IMR-90 (cell line): ENCODE measurements around the gene CHST8. TPM values are rescaled to one million over a fixed set of nuclear protein-coding genes. Genes with fewer than 3 reads are reported as not detected.

Experiments
- ATAC-seq: fragments of 200-7000 bp; cut with Tn5 transposase; 2 replicates; pipeline ENCODE4 v1.9.1; 2020; ENCODE audit warnings: low read depth, mild to moderate bottlenecking, moderate library complexity
- BruUV-seq: library from RNA; stranded (reverse); fragments of 400-500 nt; replicated peaks from 2 replicates; lab custom pipeline; 2021; lab: Mats Ljungman, UMichigan
- CTCF ChIA-PET: fragments of 300-600 bp; formaldehyde crosslinking; extraction: SDS; loops from one replicate; lab custom pipeline; 2021; ENCODE audit warnings: antibody characterized with exemption; lab: Yijun Ruan, JAX
- POLR2A ChIA-PET: fragments of 300-600 bp; sonication (Branson Sonifier 250); formaldehyde crosslinking; loops from one replicate; lab custom pipeline; 2022; ENCODE audit warnings: antibody characterized with exemption; ENCODE audit not compliant: unreplicated experiment; lab: Charles Lee
- DNase-seq: peaks from one replicate; pipeline ENCODE4 v3.0.0; 2013
- H2AFZ ChIP-seq: replicated peaks from 2 replicates; pipeline ENCODE3; 2013; ENCODE audit warnings: low read length, mild to moderate bottlenecking; ENCODE audit not compliant: poor library complexity
- H2AK5ac ChIP-seq: 2 replicates; pipeline ENCODE4 v1.6.1; 2013; ENCODE audit warnings: low read depth, low read length, inconsistent platforms
- H2AK9ac ChIP-seq: replicated peaks from 2 replicates; pipeline ENCODE3; 2013; ENCODE audit warnings: mild to moderate bottlenecking, low read depth, low read length, moderate library complexity; ENCODE audit not compliant: poor library complexity
- H2BK120ac ChIP-seq: 2 replicates; pipeline ENCODE4 v1.6.1; 2013; ENCODE audit warnings: low read depth, low read length, inconsistent platforms
- H2BK15ac ChIP-seq: 3 replicates; pipeline ENCODE4 v1.6.1; 2013; ENCODE audit warnings: low read depth, low read length, inconsistent platforms
- H2BK20ac ChIP-seq: 2 replicates; pipeline ENCODE4 v1.6.1; 2013; ENCODE audit warnings: low read depth, mild to moderate bottlenecking, inconsistent platforms, low read length, moderate library complexity
- H2BK5ac ChIP-seq: 2 replicates; pipeline ENCODE4 v1.6.1; 2013; ENCODE audit warnings: mild to moderate bottlenecking, low read depth, low read length, inconsistent platforms; ENCODE audit not compliant: poor library complexity, severe bottlenecking
- H3K14ac ChIP-seq: replicated peaks from 2 replicates; pipeline ENCODE4 v1.6.1; 2013; ENCODE audit warnings: low read depth, low read length, inconsistent platforms
- H3K18ac ChIP-seq: 2 replicates; pipeline ENCODE4 v1.6.1; 2013; ENCODE audit warnings: low read depth, low read length, control low read depth
- H3K23ac ChIP-seq: 2 replicates; pipeline ENCODE4 v1.6.1; 2013; ENCODE audit warnings: low read depth, low read length, inconsistent platforms
- H3K27ac ChIP-seq: 2 replicates; pipeline ENCODE4 v1.5.1; 2013; ENCODE audit warnings: mild to moderate bottlenecking, control low read depth, low read length; ENCODE audit not compliant: insufficient read depth
- H3K27me3 ChIP-seq: 2 replicates; pipeline ENCODE4 v1.6.1; 2013; ENCODE audit warnings: low read length; ENCODE audit not compliant: control insufficient read depth, insufficient read depth
- H3K36me3 ChIP-seq: 2 replicates; pipeline ENCODE4 v1.6.1; 2013; ENCODE audit warnings: low read length, mixed read lengths; ENCODE audit not compliant: control insufficient read depth, insufficient read depth
- H3K4ac ChIP-seq: 2 replicates; pipeline ENCODE4 v1.6.1; 2013; ENCODE audit warnings: low read depth, low read length, inconsistent platforms
- H3K4me1 ChIP-seq: 2 replicates; pipeline ENCODE4 v1.6.1; 2013; ENCODE audit warnings: low read length, mixed read lengths; ENCODE audit not compliant: control insufficient read depth, insufficient read depth
- H3K4me2 ChIP-seq: 2 replicates; pipeline ENCODE4 v1.6.1; 2013; ENCODE audit warnings: low read depth, mild to moderate bottlenecking, control low read depth, low read length, moderate library complexity
- H3K4me3 ChIP-seq: 2 replicates; pipeline ENCODE4 v1.5.1; 2013; ENCODE audit warnings: low read depth, mild to moderate bottlenecking, control low read depth, low read length, moderate library complexity; ENCODE audit not compliant: insufficient read depth
- H3K56ac ChIP-seq: 2 replicates; pipeline ENCODE4 v1.6.1; 2013; ENCODE audit warnings: low read length, inconsistent platforms; ENCODE audit not compliant: insufficient read depth; ENCODE audit errors: extremely low read depth
- H3K79me1 ChIP-seq, 2 experiments: 2 replicates each; pipeline ENCODE4 v1.6.1; 2013; ENCODE audit warnings: low read length in 2 of 2, inconsistent platforms in 1 of 2, low read depth in 1 of 2
- H3K9ac ChIP-seq: 2 replicates; pipeline ENCODE4 v1.6.1; 2013; ENCODE audit warnings: low read depth, low read length, control low read depth
- H3K9me1 ChIP-seq: 2 replicates; pipeline ENCODE4 v1.6.1; 2013; ENCODE audit warnings: low read length, inconsistent platforms; ENCODE audit not compliant: insufficient read depth
- H3K9me3 ChIP-seq: 2 replicates; pipeline ENCODE4 v1.6.1; 2013; ENCODE audit warnings: low read length; ENCODE audit not compliant: control insufficient read depth, insufficient read depth
- H4K20me1 ChIP-seq: 2 replicates; pipeline ENCODE4 v1.6.1; 2013; ENCODE audit warnings: low read length, inconsistent platforms; ENCODE audit not compliant: insufficient read depth
- H4K5ac ChIP-seq: 2 replicates; pipeline ENCODE4 v1.6.1; 2013; ENCODE audit warnings: mild to moderate bottlenecking, low read depth, low read length, control low read depth
- H4K8ac ChIP-seq, 2 experiments: 2 replicates each; pipeline ENCODE4 v1.6.1; 2013; ENCODE audit warnings: low read depth in 2 of 2, low read length in 2 of 2, control low read depth in 1 of 2, inconsistent platforms in 1 of 2
- H4K91ac ChIP-seq: 2 replicates; pipeline ENCODE4 v1.6.1; 2013; ENCODE audit warnings: low read depth, low read length, inconsistent platforms; ENCODE audit not compliant: insufficient read depth
- BHLHE40 ChIP-seq: fragments of 150-350 bp; IDR thresholded peaks from 2 replicates; pipeline ENCODE4 v1.6.1; 2016; ENCODE audit warnings: mild to moderate bottlenecking, low read depth, low read length
- CTCF ChIP-seq: conservative IDR thresholded peaks from 2 replicates; pipeline ENCODE4 v1.5.1; 2012; ENCODE audit warnings: mild to moderate bottlenecking, low read depth, low read length, improper control_type of control experiment
- ELK1 ChIP-seq: fragments of 150-350 bp; IDR thresholded peaks from 2 replicates; pipeline ENCODE4 v1.6.1; 2016; ENCODE audit warnings: low read depth, mild to moderate bottlenecking, low read length, moderate library complexity, borderline replicate concordance
- FOS ChIP-seq: fragments of 150-350 bp; IDR thresholded peaks from 2 replicates; pipeline ENCODE4 v1.6.1; 2016; ENCODE audit warnings: low read depth, low read length
- MAFK ChIP-seq: IDR thresholded peaks from 2 replicates; pipeline ENCODE4 v1.6.1; 2012; ENCODE audit warnings: low read depth, low read length, improper control_type of control experiment
- MXI1 ChIP-seq: IDR thresholded peaks from 2 replicates; pipeline ENCODE4 v1.6.1; 2012; ENCODE audit warnings: low read depth, mild to moderate bottlenecking, low read length, moderate library complexity, borderline replicate concordance
- NFE2L2 ChIP-seq: fragments of 150-350 bp; IDR thresholded peaks from 2 replicates; pipeline ENCODE4 v1.6.1; 2016; ENCODE audit warnings: low read depth, mild to moderate bottlenecking, low read length
- POLR2A ChIP-seq: IDR thresholded peaks from 2 replicates; pipeline ENCODE4 v1.6.1; 2012; ENCODE audit warnings: mild to moderate bottlenecking, low read depth, low read length
- RAD21 ChIP-seq: IDR thresholded peaks from 2 replicates; pipeline ENCODE4 v1.6.1; 2012; ENCODE audit warnings: low read length, improper control_type of control experiment
- SMC3 ChIP-seq: fragments of 150-350 bp; IDR thresholded peaks from 2 replicates; pipeline ENCODE4 v1.6.1; 2016; ENCODE audit warnings: low read depth, mild to moderate bottlenecking, antibody characterized with exemption, low read length, moderate library complexity
- USF2 ChIP-seq: fragments of 150-350 bp; IDR thresholded peaks from 2 replicates; pipeline ENCODE4 v1.6.1; 2017; ENCODE audit warnings: mild to moderate bottlenecking, antibody characterized with exemption, low read length, low read depth
- WGBS, 2 experiments: methylation state at CpG; one replicate each; pipeline versions ENCODE4 v1.1.5 to v1.1.7; 2013; ENCODE audit warnings: missing lambda C conversion rate in 2 of 2; ENCODE audit not compliant: insufficient read length in 1 of 2; ENCODE audit errors: extremely low coverage in 2 of 2; 5-methylcytosine and 5-hydroxymethylcytosine counted together
- dilution Hi-C: fragments of 300-500 bp; cut with HindIII; formaldehyde crosslinking; loops from one replicate; pipeline ENCODE4 v1.14.3; 2018; ENCODE audit warnings: low sequenced_read_pairs; ENCODE audit not compliant: unreplicated experiment
- in situ Hi-C: fragments of 300-500 bp; cut with MboI; formaldehyde crosslinking; loops from 3 replicates; pipeline ENCODE4 v1.14.3; 2019; ENCODE audit warnings: low sequenced_read_pairs, inconsistent platforms, mixed read lengths
- intact Hi-C: fragments of 100-400 bp; cut with micrococcal nuclease; formaldehyde crosslinking; loops from 2 replicates; pipeline ENCODE4 v1.10.0; 2022
- polyA plus RNA-seq, 3 experiments: library from polyadenylated mRNA; depleted of rRNA; stranded (reverse); fragments of >200 nt; gene quantifications; 2 replicates each; pipeline ENCODE4 v1.2.3, GENCODE V29; 2012; ENCODE audit warnings: low replicate concordance in 1 of 3
- total RNA-seq: library from RNA; depleted of rRNA; stranded (reverse); fragments of >200 nt; gene quantifications from 2 replicates; pipeline ENCODE4 v1.2.3, GENCODE V29; 2012

Gene CHST8
- total and polyA plus RNA-seq, 2 of the 4 experiments (the other 2 are of a cell fraction) = not detected

- Histone ChIP-seq H3K56ac (no peak overlapping the region), H3K4me3 (no peak overlapping the region), H3K27me3 (no peaks in the 10 kb centered on the region; the same call in 1 of the 2 replicates), H3K18ac (no peak overlapping the region), H4K8ac (no peak overlapping the region), H2AK5ac (no peak overlapping the region), H4K20me1 (no peaks in the 10 kb centered on the region), H3K4me1 (no peaks in the 10 kb centered on the region), H3K79me1 (no peaks in the 10 kb centered on the region), H2BK120ac (no peak overlapping the region), H3K9me1 (no peaks in the 10 kb centered on the region), H3K14ac (no peak overlapping the region), H3K36me3 (no peaks in the 10 kb centered on the region), H2BK15ac (no peak overlapping the region), H3K9me3 (no peaks in the 10 kb centered on the region), H3K4ac (no peak overlapping the region), H4K91ac (no peak overlapping the region), H3K4me2 (no peak overlapping the region), H2AK9ac (no peak overlapping the region), H2BK5ac (no peak overlapping the region), H2AFZ (no peak overlapping the region), H3K23ac (no peak overlapping the region), H3K9ac (no peak overlapping the region), H3K27ac (no peak overlapping the region), H4K5ac (no peak overlapping the region), H2BK20ac (no peak overlapping the region)
- ATAC-seq (no peak), DNase-seq (no peak)
- WGBS, 2 experiments = 52% methylated on average over 5 of the region's 18 CpGs; no CpG with 5 or more reads in 1 of the 2 experiments
- no peak for TF ChIP-seq BHLHE40
- TF ChIP-seq MXI1 = no peak
- TF ChIP-seq CTCF = no peak
- TF ChIP-seq FOS = no peak
- no peak for TF ChIP-seq ELK1
- no peak for TF ChIP-seq POLR2A
- TF ChIP-seq NFE2L2 = no peak
- no peak for TF ChIP-seq USF2
- no peak for TF ChIP-seq RAD21
- TF ChIP-seq MAFK = no peak
- TF ChIP-seq SMC3 = no peak
- ChIA-PET CTCF (no interaction called here), POLR2A (no interaction called here)
- intact Hi-C loops (no loop called here), dilution Hi-C loops (no loop called here), in situ Hi-C loops (no loop called here)
- BruUV-seq = no TSS peak
Observed at GRCh38 chr19:33750587-33751435, 129.1 kb downstream of the CHST8 start.
